HG03103 (cell line): Measurements from ENCODE around the gene SOBP.
A peak's percentile ranks its signal among the peaks of the same experiment; 100 is the strongest.
"Not testable (repeated sequence)": the region's sequence is repeated elsewhere in the genome, so short reads cannot be mapped to it uniquely, and the experiment has no call there.

Experiments
- ATAC-seq: cut with Tn5 transposase; IDR thresholded peaks from one replicate; pipeline ENCODE4 v1.9.1; 2021; ENCODE audit warnings: low read depth; ENCODE audit not compliant: unreplicated experiment

SOBP gene, protein sequence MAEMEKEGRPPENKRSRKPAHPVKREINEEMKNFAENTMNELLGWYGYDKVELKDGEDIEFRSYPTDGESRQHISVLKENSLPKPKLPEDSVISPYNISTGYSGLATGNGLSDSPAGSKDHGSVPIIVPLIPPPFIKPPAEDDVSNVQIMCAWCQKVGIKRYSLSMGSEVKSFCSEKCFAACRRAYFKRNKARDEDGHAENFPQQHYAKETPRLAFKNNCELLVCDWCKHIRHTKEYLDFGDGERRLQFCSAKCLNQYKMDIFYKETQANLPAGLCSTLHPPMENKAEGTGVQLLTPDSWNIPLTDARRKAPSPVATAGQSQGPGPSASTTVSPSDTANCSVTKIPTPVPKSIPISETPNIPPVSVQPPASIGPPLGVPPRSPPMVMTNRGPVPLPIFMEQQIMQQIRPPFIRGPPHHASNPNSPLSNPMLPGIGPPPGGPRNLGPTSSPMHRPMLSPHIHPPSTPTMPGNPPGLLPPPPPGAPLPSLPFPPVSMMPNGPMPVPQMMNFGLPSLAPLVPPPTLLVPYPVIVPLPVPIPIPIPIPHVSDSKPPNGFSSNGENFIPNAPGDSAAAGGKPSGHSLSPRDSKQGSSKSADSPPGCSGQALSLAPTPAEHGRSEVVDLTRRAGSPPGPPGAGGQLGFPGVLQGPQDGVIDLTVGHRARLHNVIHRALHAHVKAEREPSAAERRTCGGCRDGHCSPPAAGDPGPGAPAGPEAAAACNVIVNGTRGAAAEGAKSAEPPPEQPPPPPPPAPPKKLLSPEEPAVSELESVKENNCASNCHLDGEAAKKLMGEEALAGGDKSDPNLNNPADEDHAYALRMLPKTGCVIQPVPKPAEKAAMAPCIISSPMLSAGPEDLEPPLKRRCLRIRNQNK

GRCh38 chr6:107489636-107490565 is at the start of gene SOBP:
SOBP (plus strand) TSS chr6:107490117; CDS start chr6:107490617, 500 bp downstream.
- ATAC-seq: no peak

- ATAC-seq: no peak
Measured at GRCh38 chr6:107440936-107441335, 49.0 kb upstream of the SOBP start.

DNA sequence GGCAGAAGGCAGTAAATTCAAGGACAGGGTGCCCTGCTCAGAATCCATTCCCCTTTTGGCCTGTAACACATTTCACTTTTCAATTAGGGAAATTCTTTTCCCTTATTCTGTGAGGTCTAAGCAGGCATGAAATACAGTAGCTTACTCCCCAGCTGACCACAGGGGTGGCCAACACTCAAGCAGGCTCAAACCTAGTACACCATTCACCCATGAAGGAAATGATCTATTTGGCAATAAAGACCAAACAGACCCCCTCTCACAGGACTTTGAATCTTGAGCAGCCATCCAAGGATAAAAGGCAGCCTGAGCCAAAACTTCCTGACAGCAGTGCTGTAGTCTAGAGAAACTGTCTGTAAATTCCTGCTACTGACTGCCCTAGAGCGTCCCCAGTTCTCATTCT is 48.2 kb upstream of the SOBP start:
- ATAC-seq: no peak

DNA sequence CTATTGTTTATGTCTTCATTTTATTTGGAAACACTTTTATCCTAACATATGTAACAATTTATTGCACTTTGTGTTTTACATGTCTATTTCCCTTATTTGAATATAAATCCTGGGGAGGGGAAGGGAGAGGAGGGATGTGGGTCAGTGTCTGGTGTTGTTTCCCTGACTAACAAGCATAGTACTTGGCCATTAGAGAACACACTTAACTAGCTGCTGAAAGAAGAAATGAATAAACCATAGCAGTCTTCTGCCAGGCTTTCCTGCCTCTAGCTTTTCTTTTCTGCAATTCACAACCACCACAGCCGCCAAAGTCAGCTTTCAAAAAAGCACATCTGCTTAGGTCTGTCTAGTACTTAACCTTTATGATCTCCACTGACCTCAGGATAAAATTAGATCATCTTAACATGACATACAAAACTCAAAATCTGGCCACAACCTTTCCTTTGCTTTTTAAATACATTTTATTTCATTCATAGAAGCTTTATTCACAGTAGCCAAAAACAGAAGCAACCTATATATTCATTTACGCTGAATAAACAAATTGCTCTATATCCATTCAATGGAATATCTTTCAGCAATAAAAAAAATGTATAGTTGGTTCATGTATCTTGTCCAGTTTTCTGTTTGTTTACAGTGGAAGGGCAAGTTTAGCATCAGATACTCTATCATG is 46.8 kb upstream of the SOBP start:
- no peak for ATAC-seq

- no peak for ATAC-seq
Measured at GRCh38 chr6:107443608-107444267, 46.2 kb upstream of the SOBP start.

- no peak for ATAC-seq
Measured at GRCh38 chr6:107444277-107444676, 45.6 kb upstream of the SOBP start.

- no peak for ATAC-seq
Measured at GRCh38 chr6:107447663-107448216, 42.2 kb upstream of the SOBP start.

- no peak for ATAC-seq
Measured at GRCh38 chr6:107448776-107449175, 41.1 kb upstream of the SOBP start.

GRCh38 chr6:107458672-107459282 is 31.1 kb upstream of the SOBP start:
- peak; percentile 24 for ATAC-seq

DNA sequence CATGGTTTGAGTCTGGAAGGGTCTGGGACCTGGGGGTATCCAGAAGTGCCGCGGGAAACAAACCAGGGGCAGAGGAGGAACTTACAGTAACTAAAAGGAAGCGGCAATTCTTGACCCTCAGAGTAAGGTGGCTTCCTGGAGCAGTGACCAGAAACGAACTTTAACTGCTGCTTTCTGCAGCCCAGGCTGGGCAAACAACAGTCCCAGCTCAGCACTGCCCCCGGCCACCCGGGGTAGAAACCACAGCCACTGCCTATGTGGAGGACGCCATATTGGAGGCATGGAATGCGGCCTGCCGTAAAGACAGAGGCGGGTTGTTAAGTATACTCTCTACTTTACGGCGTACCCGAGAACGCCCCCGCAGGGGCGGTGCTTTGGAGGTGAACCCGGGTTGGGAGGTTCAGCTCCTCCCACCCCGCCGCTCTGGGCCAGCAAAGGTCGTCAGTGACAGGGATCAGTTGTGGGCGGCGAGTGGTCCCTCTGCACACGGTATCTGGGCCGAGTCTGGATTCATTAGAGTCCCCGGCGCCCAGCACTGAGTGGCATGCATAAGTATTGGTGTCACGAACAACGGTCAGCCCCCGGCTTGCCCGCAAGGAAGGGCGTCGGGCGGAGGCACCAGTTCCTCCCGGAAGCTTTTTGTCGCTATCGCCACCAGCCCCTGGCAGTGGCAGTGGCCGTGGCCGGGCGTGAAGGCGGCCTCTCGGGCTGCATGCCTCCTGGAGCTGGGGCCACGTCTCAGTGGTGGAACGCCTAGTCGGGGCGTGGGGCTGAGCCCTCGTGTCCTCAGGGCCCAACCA is 30.4 kb upstream of the SOBP start, which contains the start of gene PDSS2:
Gene PDSS2, minus strand, starts transcription at position 282 of the 800 bp plus-strand sequence. Its CDS starts 279 bp downstream, at position 3.
- peak; percentile 94 for ATAC-seq

GRCh38 chr6:107460083-107460631 is 29.8 kb upstream of the SOBP start:
- ATAC-seq: no peak

GRCh38 chr6:107466062-107466461 is 23.9 kb upstream of the SOBP start:
- ATAC-seq: no peak

DNA sequence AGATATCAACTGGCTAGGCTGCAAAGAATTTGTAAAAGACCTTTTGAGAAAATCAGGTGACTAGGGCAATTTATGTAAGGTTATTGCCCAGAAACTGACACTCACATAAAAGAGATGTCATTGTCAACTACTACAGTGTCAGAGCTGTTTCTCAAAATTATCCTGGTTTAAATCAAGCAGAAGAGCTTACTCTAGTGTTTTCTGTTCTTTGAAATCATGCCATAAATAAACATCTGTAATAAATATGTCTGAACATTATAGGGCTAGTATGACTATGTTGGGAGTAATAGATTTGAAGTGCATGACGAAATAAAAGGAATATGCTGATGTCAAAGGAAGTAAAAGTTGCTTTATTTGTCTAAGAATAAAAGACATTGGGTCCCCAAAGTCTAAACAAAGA is 19.6 kb upstream of the SOBP start:
- no peak for ATAC-seq

- no peak for ATAC-seq
Measured at GRCh38 chr6:107473660-107474059, 16.3 kb upstream of the SOBP start.

DNA sequence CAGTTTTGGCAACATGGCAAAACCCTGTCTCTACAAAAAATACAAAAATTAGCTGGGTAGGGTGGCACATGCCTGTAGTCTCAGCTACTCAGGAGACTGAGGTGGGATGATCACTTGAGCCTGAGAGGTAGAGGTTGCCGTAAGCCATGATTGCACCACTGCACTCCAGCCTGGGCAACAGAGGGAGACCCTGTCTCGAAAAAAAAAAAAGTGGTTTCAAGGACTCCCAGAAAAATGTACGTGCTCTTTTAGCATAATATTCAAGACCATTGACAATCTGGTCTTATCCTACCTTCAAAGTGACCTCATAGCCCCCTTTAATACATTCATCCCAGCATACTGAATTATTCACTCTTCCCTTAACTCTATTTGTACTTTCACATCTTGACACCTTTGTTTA is 14.6 kb upstream of the SOBP start:
- ATAC-seq: not testable (repeated sequence)

DNA sequence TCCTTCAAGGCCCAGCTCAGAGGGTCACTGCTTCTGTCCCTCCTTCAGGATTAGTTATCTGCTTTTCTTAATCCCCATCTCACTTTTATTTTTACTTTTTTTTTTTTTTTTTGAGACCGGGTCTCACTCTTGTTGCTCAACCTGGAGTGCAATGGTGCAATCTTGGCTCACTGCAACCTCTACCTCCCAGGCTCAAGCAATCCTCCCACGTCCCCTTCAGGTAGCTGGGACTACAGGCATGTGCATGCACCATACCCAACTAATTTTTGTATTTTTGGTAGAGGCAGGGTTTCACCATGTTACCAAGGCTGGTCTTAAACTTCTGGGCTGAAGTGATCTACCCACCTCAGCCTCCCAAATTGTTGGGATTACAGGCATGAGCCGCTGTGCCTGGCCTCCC is 14.1 kb upstream of the SOBP start:
- not testable (repeated sequence) for ATAC-seq

DNA sequence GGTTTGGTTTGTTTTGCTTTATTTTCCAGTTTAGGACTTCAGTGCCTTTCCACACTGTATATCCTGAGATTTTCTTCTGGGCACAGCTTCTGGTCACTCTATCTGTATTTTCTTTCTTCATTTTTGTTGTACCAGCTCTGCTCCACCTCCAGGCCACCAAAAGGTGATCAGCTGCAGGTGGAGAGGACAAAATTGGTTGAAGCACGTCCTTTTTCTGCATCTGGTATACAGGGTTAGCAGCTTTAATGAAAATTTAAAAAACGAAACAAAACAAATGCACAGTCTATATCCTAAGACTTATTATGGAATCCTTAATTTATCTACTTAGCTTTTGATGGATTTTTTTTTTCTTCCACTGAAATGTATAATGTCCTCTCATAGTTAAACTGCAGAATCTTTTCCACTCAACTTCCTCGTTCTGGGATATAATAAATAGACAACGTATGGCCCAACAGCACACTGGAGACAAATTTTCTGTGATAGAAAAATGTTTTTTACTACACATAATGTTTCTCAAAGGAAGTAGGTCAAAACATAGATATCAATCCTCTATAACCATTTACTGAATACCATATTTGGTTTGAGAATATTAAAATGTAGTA is 10.7 kb upstream of the SOBP start:
- ATAC-seq: no peak
